AG08395 (cell line): ENCODE data around the gene AFF2.

Experiments
- DNase-seq: peaks from one replicate; pipeline ENCODE4 v3.0.0; 2012; ENCODE audit warnings: mixed read lengths, low spot score

The AFF2 gene

GRCh38 chrX:148582353-148582752 is 81.9 kb downstream of the AFF2 start:
- DNase-seq: no peak

GRCh38 chrX:148588649-148589310 is 88.4 kb downstream of the AFF2 start:
- DNase-seq: peak; percentile 19

- DNase-seq: no peak
Measured at GRCh38 chrX:148592595-148592994, 92.2 kb downstream of the AFF2 start.

GRCh38 chrX:148593146-148593545 is 92.7 kb downstream of the AFF2 start:
- DNase-seq: no peak

- no peak for DNase-seq
Measured at GRCh38 chrX:148593987-148594386, 93.6 kb downstream of the AFF2 start.

- no peak for DNase-seq
Measured at GRCh38 chrX:148599404-148599803, 99.0 kb downstream of the AFF2 start.

- DNase-seq: no peak
Measured at GRCh38 chrX:148600131-148600530, 99.7 kb downstream of the AFF2 start.

GRCh38 chrX:148600581-148600980 is 100.2 kb downstream of the AFF2 start:
- DNase-seq: no peak

- DNase-seq: peak; percentile 35
Measured at GRCh38 chrX:148601034-148601433, 100.6 kb downstream of the AFF2 start.

GRCh38 chrX:148609515-148610327 is 109.3 kb downstream of the AFF2 start:
- DNase-seq: no peak

- DNase-seq: no peak
Measured at GRCh38 chrX:148610328-148610698, 109.9 kb downstream of the AFF2 start.

GRCh38 chrX:148611993-148612392 is 111.6 kb downstream of the AFF2 start:
- DNase-seq: no peak

GRCh38 chrX:148612431-148612830 is 112.0 kb downstream of the AFF2 start:
- no peak for DNase-seq

- no peak for DNase-seq
Measured at GRCh38 chrX:148613636-148614035, 113.2 kb downstream of the AFF2 start.

GRCh38 chrX:148615491-148615890 is 115.1 kb downstream of the AFF2 start:
- DNase-seq: no peak

GRCh38 chrX:148618470-148619445 is 118.3 kb downstream of the AFF2 start:
- DNase-seq: no peak

GRCh38 chrX:148620023-148620422 is 119.6 kb downstream of the AFF2 start:
- DNase-seq: no peak

- DNase-seq: no peak
Measured at GRCh38 chrX:148624951-148625474, 124.6 kb downstream of the AFF2 start.

GRCh38 chrX:148628621-148629020 is 128.2 kb downstream of the AFF2 start:
- DNase-seq: no peak

GRCh38 chrX:148629434-148629833 is 129.0 kb downstream of the AFF2 start:
- no peak for DNase-seq

- DNase-seq: no peak
Measured at GRCh38 chrX:148632444-148632843, 132.0 kb downstream of the AFF2 start.

- DNase-seq: no peak
Measured at GRCh38 chrX:148633218-148633908, 132.9 kb downstream of the AFF2 start.
